GM11168 (cell line): ENCODE data around the gene SELENOP.

Experiments
- in situ Hi-C: fragments of 300-500 bp; cut with MboI; formaldehyde crosslinking; loops from one replicate; pipeline ENCODE4 v1.12.0; 2022; ENCODE audit warnings: low sequenced_read_pairs; ENCODE audit not compliant: unreplicated experiment

Gene SELENOP

GRCh38 chr5:42799241-42799608 is 12.5 kb downstream of the SELENOP start:
- in situ Hi-C loops = no loop called here

- in situ Hi-C loops = no loop called here
Observed at GRCh38 chr5:42798284-42799240, 13.1 kb downstream of the SELENOP start.

- in situ Hi-C loops = no loop called here
Observed at GRCh38 chr5:42791151-42791550, 20.5 kb downstream of the SELENOP start.

- in situ Hi-C loops = no loop called here
Observed at GRCh38 chr5:42787845-42788244, 23.8 kb downstream of the SELENOP start.

GRCh38 chr5:42787073-42787472 is 24.6 kb downstream of the SELENOP start:
- in situ Hi-C loops = no loop called here

- in situ Hi-C loops = no loop called here
Observed at GRCh38 chr5:42785756-42786155, 25.9 kb downstream of the SELENOP start.

- in situ Hi-C loops = no loop called here
Observed at GRCh38 chr5:42784132-42784531, 27.6 kb downstream of the SELENOP start.

- in situ Hi-C loops = no loop called here
Observed at GRCh38 chr5:42781584-42781983, 30.1 kb downstream of the SELENOP start.

GRCh38 chr5:42779083-42779482 is 32.6 kb downstream of the SELENOP start:
- in situ Hi-C loops = no loop called here

GRCh38 chr5:42772265-42772993 is 39.3 kb downstream of the SELENOP start:
- in situ Hi-C loops = no loop called here

- in situ Hi-C loops = no loop called here
Observed at GRCh38 chr5:42770003-42770402, 41.7 kb downstream of the SELENOP start.

GRCh38 chr5:42768106-42768504 is 43.6 kb downstream of the SELENOP start:
- in situ Hi-C loops = no loop called here

GRCh38 chr5:42767491-42768105 is 44.1 kb downstream of the SELENOP start:
- in situ Hi-C loops = no loop called here

- in situ Hi-C loops = no loop called here
Observed at GRCh38 chr5:42761791-42762190, 49.9 kb downstream of the SELENOP start.

GRCh38 chr5:42760426-42760825 is 51.3 kb downstream of the SELENOP start:
- in situ Hi-C loops = no loop called here

- in situ Hi-C loops = no loop called here
Observed at GRCh38 chr5:42759456-42759855, 52.2 kb downstream of the SELENOP start.

- in situ Hi-C loops = no loop called here
Observed at GRCh38 chr5:42756606-42757601, 54.8 kb downstream of the SELENOP start, which contains the start of gene CCDC152. TSS of gene CCDC152 (plus strand) at chr5:42756818. CDS start at chr5:42759122, 2,304 bp downstream.

GRCh38 chr5:42753099-42753498 is 58.6 kb downstream of the SELENOP start:
- in situ Hi-C loops = no loop called here

GRCh38 chr5:42751044-42751443 is 60.6 kb downstream of the SELENOP start:
- in situ Hi-C loops = no loop called here

- in situ Hi-C loops = no loop called here
Observed at GRCh38 chr5:42750507-42750906, 61.2 kb downstream of the SELENOP start.
